ENCODE measurements around the gene ADAMTS18. TPM values are rescaled to one million over a fixed set of nuclear protein-coding genes. Genes with fewer than 3 reads are reported as not detected.

Gene ADAMTS18
- total RNA-seq, 2 donors from 2014 or later: 2.7 TPM; not detected in 1

- Histone ChIP-seq H3K27me3 (replicated peaks; ENCODE audit: insufficient read depth) (no peaks in the 10 kb centered on the region), H3K9me3 (no peaks in the 10 kb centered on the region), H3K4me1 (replicated peaks) (no peaks in the 10 kb centered on the region), H3K4me3 (no peak overlapping the region), H3K36me3 (no peaks in the 10 kb centered on the region), H3K27ac (no peak overlapping the region)
- no peak for DNase-seq (ENCODE audit: low spot score)
- 94% methylated on average over 2 of the region's 2 CpGs for WGBS
- intact Hi-C loops (cut with DNase I): no loop called here
- TF ChIP-seq, protein P1, sequence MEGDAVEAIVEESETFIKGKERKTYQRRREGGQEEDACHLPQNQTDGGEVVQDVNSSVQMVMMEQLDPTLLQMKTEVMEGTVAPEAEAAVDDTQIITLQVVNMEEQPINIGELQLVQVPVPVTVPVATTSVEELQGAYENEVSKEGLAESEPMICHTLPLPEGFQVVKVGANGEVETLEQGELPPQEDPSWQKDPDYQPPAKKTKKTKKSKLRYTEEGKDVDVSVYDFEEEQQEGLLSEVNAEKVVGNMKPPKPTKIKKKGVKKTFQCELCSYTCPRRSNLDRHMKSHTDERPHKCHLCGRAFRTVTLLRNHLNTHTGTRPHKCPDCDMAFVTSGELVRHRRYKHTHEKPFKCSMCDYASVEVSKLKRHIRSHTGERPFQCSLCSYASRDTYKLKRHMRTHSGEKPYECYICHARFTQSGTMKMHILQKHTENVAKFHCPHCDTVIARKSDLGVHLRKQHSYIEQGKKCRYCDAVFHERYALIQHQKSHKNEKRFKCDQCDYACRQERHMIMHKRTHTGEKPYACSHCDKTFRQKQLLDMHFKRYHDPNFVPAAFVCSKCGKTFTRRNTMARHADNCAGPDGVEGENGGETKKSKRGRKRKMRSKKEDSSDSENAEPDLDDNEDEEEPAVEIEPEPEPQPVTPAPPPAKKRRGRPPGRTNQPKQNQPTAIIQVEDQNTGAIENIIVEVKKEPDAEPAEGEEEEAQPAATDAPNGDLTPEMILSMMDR (IDR thresholded peaks at IDR 0.05): no peak
Observed at GRCh38 chr16:77445324-77445723, 10.5 kb upstream of the ADAMTS18 start.

DNA sequence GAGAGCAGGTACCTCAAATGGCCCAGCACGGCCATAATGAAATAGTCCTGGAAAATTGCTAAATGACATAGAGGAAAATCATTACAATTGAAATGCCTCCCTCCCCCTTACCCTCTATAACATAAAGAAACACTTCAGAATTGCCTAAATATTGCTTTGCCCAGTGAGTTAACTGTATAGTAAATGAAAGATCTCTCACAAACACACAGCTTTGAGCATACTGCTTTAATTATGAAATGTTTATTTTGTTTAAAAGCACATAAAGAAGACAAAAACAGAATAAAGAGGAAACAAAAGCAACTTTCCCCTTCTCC lies 9.3 kb upstream of the ADAMTS18 start:
- Histone ChIP-seq H3K9me3 (no peaks in the 10 kb centered on the region), H3K4me3 (no peak overlapping the region), H3K27ac (no peak overlapping the region), H3K36me3 (no peaks in the 10 kb centered on the region), H3K27me3 (replicated peaks; ENCODE audit: insufficient read depth) (no peaks in the 10 kb centered on the region), H3K4me1 (replicated peaks) (no peaks in the 10 kb centered on the region)
- WGBS: 24% methylated on average over 1 of the region's 1 CpG
- intact Hi-C loops (cut with DNase I): no loop called here
- TF ChIP-seq, protein P1 (IDR thresholded peaks at IDR 0.05): no peak
- TF ChIP-seq POLR2AphosphoS5 (IDR thresholded peaks at IDR 0.05) (no peak), POLR2A (IDR thresholded peaks at IDR 0.05) (no peak)
- no peak for DNase-seq (ENCODE audit: low spot score)

DNA sequence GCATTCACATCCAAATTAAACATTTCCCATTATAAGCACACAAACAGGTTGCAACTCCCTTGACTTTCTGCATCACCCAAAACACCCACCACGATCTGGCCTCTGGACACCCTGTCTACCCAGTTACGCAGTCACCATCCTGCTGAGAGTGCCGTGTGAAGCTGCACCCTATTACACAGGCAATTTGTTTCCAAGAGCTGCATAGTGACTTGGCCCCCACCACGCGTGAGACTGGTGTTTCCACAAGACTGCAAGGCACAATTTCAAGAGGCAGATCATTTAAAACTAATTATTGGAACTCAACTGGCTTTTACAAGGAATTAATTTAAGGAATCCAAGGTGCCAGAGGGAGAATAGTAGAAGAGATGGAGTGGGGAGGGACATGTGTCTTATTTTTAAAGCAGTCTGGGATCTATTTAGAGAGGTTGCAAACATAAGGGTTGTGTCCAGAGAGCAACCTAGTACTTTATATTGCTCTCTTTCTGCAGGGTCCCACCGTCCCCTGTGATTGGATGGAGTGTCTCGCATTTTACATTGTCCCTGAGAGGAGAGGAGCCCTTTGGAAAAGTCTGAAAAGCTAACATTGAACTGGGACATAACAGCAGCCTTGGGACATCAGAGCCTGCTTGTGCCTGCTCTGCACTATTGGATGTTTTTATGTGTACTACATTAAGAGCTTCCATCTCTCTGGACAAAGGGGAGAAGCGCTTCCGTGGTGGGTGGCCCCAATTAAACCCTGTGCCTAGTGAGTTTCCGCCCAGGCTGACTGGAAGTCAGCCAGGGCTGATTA lies 8.7 kb upstream of the ADAMTS18 start:
- Histone ChIP-seq H3K27ac (no peak overlapping the region), H3K4me3 (no peak overlapping the region), H3K36me3 (no peaks in the 10 kb centered on the region), H3K27me3 (replicated peaks; ENCODE audit: insufficient read depth) (no peaks in the 10 kb centered on the region), H3K9me3 (no peaks in the 10 kb centered on the region), H3K4me1 (replicated peaks) (no peaks in the 10 kb centered on the region)
- DNase-seq (ENCODE audit: low spot score): no peak
- no peak for TF ChIP-seq POLR2AphosphoS5 (IDR thresholded peaks at IDR 0.05)
- TF ChIP-seq POLR2A (IDR thresholded peaks at IDR 0.05): no peak
- TF ChIP-seq, protein P1 (IDR thresholded peaks at IDR 0.05): no peak
- 48% methylated on average over 10 of the region's 10 CpGs for WGBS
- intact Hi-C loops (cut with DNase I): no loop called here

DNA sequence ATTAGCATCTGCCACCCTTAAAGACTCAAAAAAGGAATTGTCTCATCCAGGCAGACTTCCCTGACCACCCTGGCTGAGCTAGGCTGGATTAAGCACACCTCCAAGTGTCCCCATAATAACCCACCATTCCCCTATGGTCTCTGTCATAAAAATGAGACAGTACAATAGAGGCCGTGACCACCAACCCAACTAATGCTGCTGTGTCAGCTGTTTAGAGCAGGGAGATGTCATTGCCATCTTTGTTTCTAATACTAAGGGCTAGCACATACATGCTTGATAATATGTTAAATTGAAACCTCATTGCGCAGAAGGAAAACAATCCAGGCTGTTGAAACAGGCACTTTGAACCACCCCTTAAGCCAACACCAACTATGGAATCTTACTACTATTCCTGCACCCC lies 7.2 kb upstream of the ADAMTS18 start:
- 97% methylated on average over 2 of the region's 2 CpGs for WGBS
- DNase-seq (ENCODE audit: low spot score): no peak
- H3K27me3 ChIP-seq (replicated peaks; ENCODE audit: insufficient read depth): no peaks in the 10 kb centered on the region
- TF ChIP-seq POLR2AphosphoS5 (IDR thresholded peaks at IDR 0.05) (no peak), POLR2A (IDR thresholded peaks at IDR 0.05) (no peak)
- TF ChIP-seq, protein P1 (IDR thresholded peaks at IDR 0.05): no peak
- no peak overlapping the region for H3K4me3 ChIP-seq
- H3K9me3 ChIP-seq: no peaks in the 10 kb centered on the region
- no peaks in the 10 kb centered on the region for H3K36me3 ChIP-seq
- intact Hi-C loops (cut with DNase I): no loop called here
- H3K27ac ChIP-seq: no peak overlapping the region
- no peaks in the 10 kb centered on the region for H3K4me1 ChIP-seq (replicated peaks)

GRCh38 chr16:77439106-77439505 lies 4.3 kb upstream of the ADAMTS18 start:
- intact Hi-C loops (cut with DNase I): no loop called here
- TF ChIP-seq POLR2AphosphoS5 (IDR thresholded peaks at IDR 0.05) (no peak), POLR2A (IDR thresholded peaks at IDR 0.05) (no peak)
- TF ChIP-seq, protein P1 (IDR thresholded peaks at IDR 0.05): no peak
- Histone ChIP-seq H3K4me3 (no peak overlapping the region), H3K36me3 (no peaks in the 10 kb centered on the region), H3K27ac (no peak overlapping the region), H3K9me3 (no peaks in the 10 kb centered on the region), H3K4me1 (replicated peaks) (peaks cover 3% of the 10 kb centered on the region), H3K27me3 (replicated peaks; ENCODE audit: insufficient read depth) (no peaks in the 10 kb centered on the region)
- 9% methylated on average over 3 of the region's 3 CpGs for WGBS
- no peak for DNase-seq (ENCODE audit: low spot score)

All from prostate gland (tissue), 2 donors.